HepG2 (cell line): ENCODE results near the gene ARHGEF39. TPM values are rescaled to one million over a fixed set of nuclear protein-coding genes. Genes with fewer than 3 reads are reported as not detected.
A peak's percentile ranks its signal among the peaks of the same experiment; 100 is the strongest.

Experiments
- ETV5 ChIP-seq: IDR thresholded peaks from 2 replicates; pipeline ENCODE4 v1.6.1; 2018; ENCODE audit warnings: missing biosample characterization, missing genetic modification reagents, inconsistent platforms, borderline replicate concordance
- MAFK ChIP-seq, 2 experiments: IDR thresholded peaks in 1 of 2; conservative IDR thresholded peaks in 1 of 2; 2 replicates each; pipeline ENCODE4 v1.6.1; 2011; ENCODE audit warnings: improper control_type of control experiment in 2 of 2, low read length in 2 of 2
- PHF20 ChIP-seq: sonication (generic); formaldehyde crosslinking; IDR thresholded peaks from 2 replicates; pipeline ENCODE4 v1.5.0; 2020; ENCODE audit warnings: mild to moderate bottlenecking, missing genetic modification reagents
- PRMT3 ChIP-seq: sonication (generic); formaldehyde crosslinking; IDR thresholded peaks from 2 replicates; pipeline ENCODE4 v1.8.1; 2022; ENCODE audit warnings: low read depth, mild to moderate bottlenecking, moderate library complexity, missing genetic modification reagents, borderline replicate concordance
- SMYD3 ChIP-seq: sonication (generic); formaldehyde crosslinking; IDR thresholded peaks from 2 replicates; pipeline ENCODE4 v1.8.1; 2023; ENCODE audit warnings: mild to moderate bottlenecking, missing genetic modification reagents
- SNAPC2 ChIP-seq: sonication (generic); formaldehyde crosslinking; IDR thresholded peaks from 2 replicates; pipeline ENCODE4 v1.8.1; 2022; ENCODE audit warnings: mild to moderate bottlenecking, missing genetic modification reagents
- polyA plus RNA-seq, 8 experiments: library from polyadenylated mRNA; depleted of rRNA in 3 of 8; stranded (reverse) in 7 of 8; unstranded in 1 of 8; fragments of >200 nt; fragmentation: Illumina TruSeq in 4 of 8; extraction: Trizol in 4 of 8; gene quantifications; 2 replicates each; pipeline versions ENCODE4 v1.2.1 to v1.2.3, GENCODE V29; 2011 to 2016; ENCODE audit warnings: low read depth in 4 of 8, missing spikeins in 1 of 8, mixed read lengths in 1 of 8; ENCODE audit not compliant: insufficient read depth in 1 of 8
- total RNA-seq, 5 experiments: library from RNA; depleted of rRNA; stranded (reverse); fragments of >200 nt; fragmentation: Illumina TruSeq; extraction: Trizol; gene quantifications; 2 replicates each; pipeline ENCODE4 v1.2.3, GENCODE V29; 2016; ENCODE audit warnings: low read depth in 1 of 5
- TF ChIP-seq, protein P1 (sequence below): sonication (generic); formaldehyde crosslinking; IDR thresholded peaks from 2 replicates; pipeline ENCODE4 v1.4.0; 2020; ENCODE audit warnings: missing genetic modification reagents
- TF ChIP-seq, protein P2 (sequence below): sonication (generic); formaldehyde crosslinking; IDR thresholded peaks from 2 replicates; pipeline ENCODE4 v1.8.0; 2022; ENCODE audit warnings: mild to moderate bottlenecking, missing genetic modification reagents; ENCODE audit not compliant: insufficient replicate concordance
- TF ChIP-seq, protein P3 (sequence below): sonication (generic); formaldehyde crosslinking; IDR thresholded peaks from one replicate; pipeline ENCODE4 v1.5.1; 2020; ENCODE audit warnings: mild to moderate bottlenecking, missing genetic modification reagents; ENCODE audit errors: not compliant biosample characterization
- TF ChIP-seq, protein P4 (sequence below): IDR thresholded peaks from 2 replicates; pipeline ENCODE4 v1.6.1; 2016; ENCODE audit warnings: missing compliant biosample characterization, missing genetic modification reagents, borderline replicate concordance

ARHGEF39 gene
- total and polyA plus RNA-seq, 2 of the 13 experiments (the other 11 are each of a cell fraction or from before 2014, with no cell fraction given): 11.2 to 12.3 TPM

DNA sequence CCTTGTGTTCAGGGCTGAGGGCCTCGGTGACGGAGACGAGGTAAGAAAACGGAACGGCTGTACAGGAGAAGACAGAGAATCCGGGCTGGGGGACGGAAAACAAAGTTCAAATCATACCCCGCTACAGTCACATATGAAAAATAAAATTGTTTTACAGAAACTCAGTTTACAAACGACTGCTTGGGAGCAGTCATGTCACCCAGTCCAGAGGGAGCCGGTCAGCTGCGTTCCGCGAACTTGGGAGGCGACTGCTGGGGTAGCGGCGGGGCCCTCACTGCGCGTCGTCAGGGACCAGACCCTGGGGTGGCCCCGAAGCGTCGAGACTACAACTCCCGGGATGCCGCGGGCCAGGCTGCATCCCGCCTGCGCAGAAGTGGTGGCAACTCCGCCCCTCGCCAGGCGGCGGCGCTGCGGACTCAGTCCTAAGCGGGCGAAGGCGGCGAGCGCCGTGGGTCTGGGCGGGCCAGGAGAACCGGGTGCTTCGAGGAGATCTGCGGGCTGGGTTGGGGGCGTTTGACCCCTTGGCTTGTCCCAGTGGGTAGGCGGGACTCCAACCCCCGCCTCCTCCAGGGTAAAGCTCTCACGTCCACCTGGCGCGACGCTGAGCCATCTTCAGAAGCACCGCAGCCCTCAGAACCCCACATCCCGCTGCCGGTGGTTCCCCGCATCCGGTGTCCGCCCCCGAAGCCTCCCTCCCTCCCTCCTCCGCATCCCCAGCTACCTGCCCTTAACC lies 18.3 kb downstream of the ARHGEF39 start (continued):
- TF ChIP-seq PHF20: peak; percentile 31; the same call in 1 of the 2 replicates
- TF ChIP-seq, protein P1, sequence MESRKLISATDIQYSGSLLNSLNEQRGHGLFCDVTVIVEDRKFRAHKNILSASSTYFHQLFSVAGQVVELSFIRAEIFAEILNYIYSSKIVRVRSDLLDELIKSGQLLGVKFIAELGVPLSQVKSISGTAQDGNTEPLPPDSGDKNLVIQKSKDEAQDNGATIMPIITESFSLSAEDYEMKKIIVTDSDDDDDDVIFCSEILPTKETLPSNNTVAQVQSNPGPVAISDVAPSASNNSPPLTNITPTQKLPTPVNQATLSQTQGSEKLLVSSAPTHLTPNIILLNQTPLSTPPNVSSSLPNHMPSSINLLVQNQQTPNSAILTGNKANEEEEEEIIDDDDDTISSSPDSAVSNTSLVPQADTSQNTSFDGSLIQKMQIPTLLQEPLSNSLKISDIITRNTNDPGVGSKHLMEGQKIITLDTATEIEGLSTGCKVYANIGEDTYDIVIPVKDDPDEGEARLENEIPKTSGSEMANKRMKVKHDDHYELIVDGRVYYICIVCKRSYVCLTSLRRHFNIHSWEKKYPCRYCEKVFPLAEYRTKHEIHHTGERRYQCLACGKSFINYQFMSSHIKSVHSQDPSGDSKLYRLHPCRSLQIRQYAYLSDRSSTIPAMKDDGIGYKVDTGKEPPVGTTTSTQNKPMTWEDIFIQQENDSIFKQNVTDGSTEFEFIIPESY (CRISPR knock-in tag): 0 out of 2 replicates have a peak, but pooled peaks have one; percentile 48
- peak; percentile 35; the same call in 1 of the 2 replicates for TF ChIP-seq ETV5
- TF ChIP-seq SNAPC2 (CRISPR knock-in tag): peak; percentile 84; the same call in 1 of the 2 replicates
- no peak for TF ChIP-seq SMYD3 (CRISPR knock-in tag)
- no peak for TF ChIP-seq PRMT3 (CRISPR knock-in tag)
- TF ChIP-seq, protein P2, sequence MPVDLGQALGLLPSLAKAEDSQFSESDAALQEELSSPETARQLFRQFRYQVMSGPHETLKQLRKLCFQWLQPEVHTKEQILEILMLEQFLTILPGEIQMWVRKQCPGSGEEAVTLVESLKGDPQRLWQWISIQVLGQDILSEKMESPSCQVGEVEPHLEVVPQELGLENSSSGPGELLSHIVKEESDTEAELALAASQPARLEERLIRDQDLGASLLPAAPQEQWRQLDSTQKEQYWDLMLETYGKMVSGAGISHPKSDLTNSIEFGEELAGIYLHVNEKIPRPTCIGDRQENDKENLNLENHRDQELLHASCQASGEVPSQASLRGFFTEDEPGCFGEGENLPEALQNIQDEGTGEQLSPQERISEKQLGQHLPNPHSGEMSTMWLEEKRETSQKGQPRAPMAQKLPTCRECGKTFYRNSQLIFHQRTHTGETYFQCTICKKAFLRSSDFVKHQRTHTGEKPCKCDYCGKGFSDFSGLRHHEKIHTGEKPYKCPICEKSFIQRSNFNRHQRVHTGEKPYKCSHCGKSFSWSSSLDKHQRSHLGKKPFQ (CRISPR knock-in tag): peak; percentile 31
- TF ChIP-seq, protein P3, sequence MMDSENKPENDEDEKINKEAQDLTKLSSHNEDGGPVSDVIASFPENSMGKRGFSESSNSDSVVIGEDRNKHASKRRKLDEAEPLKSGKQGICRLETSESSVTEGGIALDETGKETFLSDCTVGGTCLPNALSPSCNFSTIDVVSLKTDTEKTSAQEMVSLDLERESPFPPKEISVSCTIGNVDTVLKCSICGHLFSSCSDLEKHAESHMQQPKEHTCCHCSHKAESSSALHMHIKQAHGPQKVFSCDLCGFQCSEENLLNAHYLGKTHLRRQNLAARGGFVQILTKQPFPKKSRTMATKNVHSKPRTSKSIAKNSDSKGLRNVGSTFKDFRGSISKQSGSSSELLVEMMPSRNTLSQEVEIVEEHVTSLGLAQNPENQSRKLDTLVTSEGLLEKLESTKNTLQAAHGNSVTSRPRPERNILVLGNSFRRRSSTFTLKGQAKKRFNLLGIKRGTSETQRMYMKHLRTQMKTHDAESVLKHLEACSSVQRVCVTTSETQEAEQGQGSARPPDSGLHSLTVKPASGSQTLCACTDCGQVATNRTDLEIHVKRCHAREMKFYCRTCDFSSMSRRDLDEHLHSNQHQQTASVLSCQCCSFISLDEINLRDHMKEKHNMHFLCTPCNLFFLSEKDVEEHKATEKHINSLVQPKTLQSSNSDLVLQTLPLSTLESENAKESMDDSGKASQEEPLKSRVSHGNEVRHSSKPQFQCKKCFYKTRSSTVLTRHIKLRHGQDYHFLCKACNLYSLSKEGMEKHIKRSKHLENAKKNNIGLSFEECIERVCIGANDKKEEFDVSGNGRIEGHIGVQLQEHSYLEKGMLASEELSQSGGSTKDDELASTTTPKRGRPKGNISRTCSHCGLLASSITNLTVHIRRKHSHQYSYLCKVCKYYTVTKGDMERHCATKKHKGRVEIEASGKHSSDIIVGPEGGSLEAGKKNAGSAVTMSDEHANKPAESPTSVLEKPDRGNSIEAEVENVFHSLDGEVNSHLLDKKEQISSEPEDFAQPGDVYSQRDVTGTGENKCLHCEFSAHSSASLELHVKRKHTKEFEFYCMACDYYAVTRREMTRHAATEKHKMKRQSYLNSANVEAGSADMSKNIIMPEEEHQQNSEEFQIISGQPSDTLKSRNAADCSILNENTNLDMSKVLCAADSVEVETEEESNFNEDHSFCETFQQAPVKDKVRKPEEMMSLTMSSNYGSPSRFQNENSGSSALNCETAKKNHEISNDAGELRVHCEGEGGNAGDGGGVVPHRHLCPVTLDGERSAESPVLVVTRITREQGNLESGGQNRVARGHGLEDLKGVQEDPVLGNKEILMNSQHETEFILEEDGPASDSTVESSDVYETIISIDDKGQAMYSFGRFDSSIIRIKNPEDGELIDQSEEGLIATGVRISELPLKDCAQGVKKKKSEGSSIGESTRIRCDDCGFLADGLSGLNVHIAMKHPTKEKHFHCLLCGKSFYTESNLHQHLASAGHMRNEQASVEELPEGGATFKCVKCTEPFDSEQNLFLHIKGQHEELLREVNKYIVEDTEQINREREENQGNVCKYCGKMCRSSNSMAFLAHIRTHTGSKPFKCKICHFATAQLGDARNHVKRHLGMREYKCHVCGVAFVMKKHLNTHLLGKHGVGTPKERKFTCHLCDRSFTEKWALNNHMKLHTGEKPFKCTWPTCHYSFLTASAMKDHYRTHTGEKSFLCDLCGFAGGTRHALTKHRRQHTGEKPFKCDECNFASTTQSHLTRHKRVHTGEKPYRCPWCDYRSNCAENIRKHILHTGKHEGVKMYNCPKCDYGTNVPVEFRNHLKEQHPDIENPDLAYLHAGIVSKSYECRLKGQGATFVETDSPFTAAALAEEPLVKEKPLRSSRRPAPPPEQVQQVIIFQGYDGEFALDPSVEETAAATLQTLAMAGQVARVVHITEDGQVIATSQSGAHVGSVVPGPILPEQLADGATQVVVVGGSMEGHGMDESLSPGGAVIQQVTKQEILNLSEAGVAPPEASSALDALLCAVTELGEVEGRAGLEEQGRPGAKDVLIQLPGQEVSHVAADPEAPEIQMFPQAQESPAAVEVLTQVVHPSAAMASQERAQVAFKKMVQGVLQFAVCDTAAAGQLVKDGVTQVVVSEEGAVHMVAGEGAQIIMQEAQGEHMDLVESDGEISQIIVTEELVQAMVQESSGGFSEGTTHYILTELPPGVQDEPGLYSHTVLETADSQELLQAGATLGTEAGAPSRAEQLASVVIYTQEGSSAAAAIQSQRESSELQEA (CRISPR knock-in tag): peak; percentile 23
- TF ChIP-seq MAFK (conservative IDR thresholded peaks at IDR 0.05 in 1 of 2, IDR thresholded peaks at IDR 0.05 in 1 of 2; ENCODE audit: low read length in 2 of 2): no peak
- TF ChIP-seq, protein P4, sequence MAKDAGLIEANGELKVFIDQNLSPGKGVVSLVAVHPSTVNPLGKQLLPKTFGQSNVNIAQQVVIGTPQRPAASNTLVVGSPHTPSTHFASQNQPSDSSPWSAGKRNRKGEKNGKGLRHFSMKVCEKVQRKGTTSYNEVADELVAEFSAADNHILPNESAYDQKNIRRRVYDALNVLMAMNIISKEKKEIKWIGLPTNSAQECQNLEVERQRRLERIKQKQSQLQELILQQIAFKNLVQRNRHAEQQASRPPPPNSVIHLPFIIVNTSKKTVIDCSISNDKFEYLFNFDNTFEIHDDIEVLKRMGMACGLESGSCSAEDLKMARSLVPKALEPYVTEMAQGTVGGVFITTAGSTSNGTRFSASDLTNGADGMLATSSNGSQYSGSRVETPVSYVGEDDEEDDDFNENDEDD: peak; percentile 61; the same call in 1 of the 2 replicates
